ENCODE results near the gene AMBRA1. TPM values are rescaled to one million over a fixed set of nuclear protein-coding genes. Genes with fewer than 3 reads are reported as not detected.
A peak's percentile ranks its signal among the peaks of the same experiment; 100 is the strongest.

AMBRA1 gene
- total RNA-seq, 4 donors from 2014 or later: 43.4 to 48.9 (median 46.3) TPM

GRCh38 chr11:46493791-46494190 lies 100.0 kb downstream of the AMBRA1 start:
- no peaks in the 10 kb centered on the region for H3K9me3 ChIP-seq
- intact Hi-C loops (cut with DNase I; ENCODE audit: low total_unique reads): no loop called here
- 85 to 91% methylated on average over 9 of the region's 9 CpGs for WGBS, 2 donors (ENCODE audit: low coverage in 1 of 2)
- H3K27me3 ChIP-seq: no peaks in the 10 kb centered on the region
- H3K27ac ChIP-seq: peak overlapping the region; percentile 81 to 84 (median 83)
- H3K4me1 ChIP-seq: peaks cover 13 to 57% (median 30%) of the 10 kb centered on the region in 4 donors
- no peak for TF ChIP-seq POLR2A (IDR thresholded peaks at IDR 0.05)
- TF ChIP-seq EP300 (IDR thresholded peaks at IDR 0.05; ENCODE audit: low read depth): no peak
- no peak for TF ChIP-seq CTCF (IDR thresholded peaks at IDR 0.05)
- no peak for TF ChIP-seq POLR2AphosphoS5 (IDR thresholded peaks at IDR 0.05)
- in situ Hi-C loops (cut with MboI; ENCODE audit: low pct_ligation_motif_present in 1 of 4, low pct_unique_long_range_greater_than_20kb in 1 of 4, low sequenced_read_pairs in 3 of 4): no loop called here
- DNase-seq: no peak
- no peak overlapping the region for H3K4me3 ChIP-seq
- H3K36me3 ChIP-seq: no peaks in the 10 kb centered on the region

- WGBS, 2 donors (ENCODE audit: low coverage in 1 of 2): 38 to 44% methylated on average over 1 to 11 of the region's 11 CpGs
- H3K36me3 ChIP-seq: no peaks in the 10 kb centered on the region
- TF ChIP-seq POLR2AphosphoS5 (IDR thresholded peaks at IDR 0.05) (peak; percentile 8 to 79 (median 72)), POLR2A (IDR thresholded peaks at IDR 0.05) (peak; percentile 60), CTCF (IDR thresholded peaks at IDR 0.05) (no peak)
- in situ Hi-C loops (cut with MboI; ENCODE audit: low pct_ligation_motif_present in 1 of 4, low pct_unique_long_range_greater_than_20kb in 1 of 4, low sequenced_read_pairs in 3 of 4): no loop called here
- intact Hi-C loops (cut with DNase I; ENCODE audit: low total_unique reads): no loop called here
- H3K4me3 ChIP-seq: no peak overlapping the region
- no peaks in the 10 kb centered on the region for H3K9me3 ChIP-seq
- peaks cover 13 to 53% (median 30%) of the 10 kb centered on the region in 4 donors for H3K4me1 ChIP-seq
- no peaks in the 10 kb centered on the region for H3K27me3 ChIP-seq
- DNase-seq: peak; percentile 74
- peak overlapping the region; percentile 81 to 84 (median 83) for H3K27ac ChIP-seq
Observed at GRCh38 chr11:46492532-46492931, 101.3 kb downstream of the AMBRA1 start.

GRCh38 chr11:46491661-46492330 lies 102.0 kb downstream of the AMBRA1 start:
- in situ Hi-C loops (cut with MboI; ENCODE audit: low pct_ligation_motif_present in 1 of 4, low pct_unique_long_range_greater_than_20kb in 1 of 4, low sequenced_read_pairs in 3 of 4) (no loop called here), intact Hi-C loops (cut with DNase I; ENCODE audit: low total_unique reads) (no loop called here)
- Histone ChIP-seq H3K4me1 (peaks cover 13 to 51% (median 30%) of the 10 kb centered on the region in 4 donors), H3K9me3 (no peaks in the 10 kb centered on the region), H3K36me3 (peaks cover 0 to 4% (median 0%) of the 10 kb centered on the region in 4 donors), H3K27ac (peak overlapping the region; percentile 81 to 84 (median 83)), H3K27me3 (no peaks in the 10 kb centered on the region), H3K4me3 (no peak overlapping the region)
- no peak for DNase-seq
- WGBS, 2 donors (ENCODE audit: low coverage in 1 of 2): 17 to 45% methylated on average over 1 to 4 of the region's 4 CpGs
- TF ChIP-seq POLR2AphosphoS5 (IDR thresholded peaks at IDR 0.05): no peak
- TF ChIP-seq POLR2A (IDR thresholded peaks at IDR 0.05): no peak
- TF ChIP-seq CTCF (IDR thresholded peaks at IDR 0.05): no peak
- no peak for TF ChIP-seq EP300 (IDR thresholded peaks at IDR 0.05; ENCODE audit: low read depth)

GRCh38 chr11:46490666-46491065 lies 103.2 kb downstream of the AMBRA1 start:
- H3K36me3 ChIP-seq: peaks cover 0 to 4% (median 0%) of the 10 kb centered on the region in 4 donors
- no peaks in the 10 kb centered on the region for H3K27me3 ChIP-seq
- in situ Hi-C loops (cut with MboI; ENCODE audit: low pct_ligation_motif_present in 1 of 4, low pct_unique_long_range_greater_than_20kb in 1 of 4, low sequenced_read_pairs in 3 of 4) (no loop called here), intact Hi-C loops (cut with DNase I; ENCODE audit: low total_unique reads) (no loop called here)
- no peak for DNase-seq
- H3K4me3 ChIP-seq: no peak overlapping the region
- TF ChIP-seq CTCF (IDR thresholded peaks at IDR 0.05): no peak
- TF ChIP-seq POLR2AphosphoS5 (IDR thresholded peaks at IDR 0.05): no peak
- no peak for TF ChIP-seq POLR2A (IDR thresholded peaks at IDR 0.05)
- TF ChIP-seq EP300 (IDR thresholded peaks at IDR 0.05; ENCODE audit: low read depth): no peak
- H3K27ac ChIP-seq: peak overlapping the region in 3 of 4 donors; percentile 81 to 84 (median 83)
- no peaks in the 10 kb centered on the region for H3K9me3 ChIP-seq
- H3K4me1 ChIP-seq: peaks cover 13 to 51% (median 30%) of the 10 kb centered on the region in 4 donors

Data from transverse colon (tissue), 4 donors.